IMR-90 (cell line): ENCODE measurements around the gene PSMC6. TPM values are rescaled to one million over a fixed set of nuclear protein-coding genes. Genes with fewer than 3 reads are reported as not detected.

ENCODE experiments used
- ATAC-seq: fragments of 200-7000 bp; cut with Tn5 transposase; 2 replicates; pipeline ENCODE4 v1.9.1; 2020; ENCODE audit warnings: low read depth, mild to moderate bottlenecking, moderate library complexity
- BruUV-seq: library from RNA; stranded (reverse); fragments of 400-500 nt; replicated peaks from 2 replicates; lab custom pipeline; 2021; lab: Mats Ljungman, UMichigan
- CTCF ChIA-PET: fragments of 300-600 bp; formaldehyde crosslinking; extraction: SDS; loops from one replicate; lab custom pipeline; 2021; ENCODE audit warnings: antibody characterized with exemption; lab: Yijun Ruan, JAX
- POLR2A ChIA-PET: fragments of 300-600 bp; sonication (Branson Sonifier 250); formaldehyde crosslinking; loops from one replicate; lab custom pipeline; 2022; ENCODE audit warnings: antibody characterized with exemption; ENCODE audit not compliant: unreplicated experiment; lab: Charles Lee
- DNase-seq: peaks from one replicate; pipeline ENCODE4 v3.0.0; 2013
- H2AFZ ChIP-seq: replicated peaks from 2 replicates; pipeline ENCODE3; 2013; ENCODE audit warnings: low read length, mild to moderate bottlenecking; ENCODE audit not compliant: poor library complexity
- H2AK5ac ChIP-seq: 2 replicates; pipeline ENCODE4 v1.6.1; 2013; ENCODE audit warnings: low read depth, low read length, inconsistent platforms
- H2AK9ac ChIP-seq: replicated peaks from 2 replicates; pipeline ENCODE3; 2013; ENCODE audit warnings: mild to moderate bottlenecking, low read depth, low read length, moderate library complexity; ENCODE audit not compliant: poor library complexity
- H2BK120ac ChIP-seq: 2 replicates; pipeline ENCODE4 v1.6.1; 2013; ENCODE audit warnings: low read depth, low read length, inconsistent platforms
- H2BK15ac ChIP-seq: 3 replicates; pipeline ENCODE4 v1.6.1; 2013; ENCODE audit warnings: low read depth, low read length, inconsistent platforms
- H2BK20ac ChIP-seq: 2 replicates; pipeline ENCODE4 v1.6.1; 2013; ENCODE audit warnings: low read depth, mild to moderate bottlenecking, inconsistent platforms, low read length, moderate library complexity
- H2BK5ac ChIP-seq: 2 replicates; pipeline ENCODE4 v1.6.1; 2013; ENCODE audit warnings: mild to moderate bottlenecking, low read depth, low read length, inconsistent platforms; ENCODE audit not compliant: poor library complexity, severe bottlenecking
- H3K14ac ChIP-seq: replicated peaks from 2 replicates; pipeline ENCODE4 v1.6.1; 2013; ENCODE audit warnings: low read depth, low read length, inconsistent platforms
- H3K18ac ChIP-seq: 2 replicates; pipeline ENCODE4 v1.6.1; 2013; ENCODE audit warnings: low read depth, low read length, control low read depth
- H3K23ac ChIP-seq: 2 replicates; pipeline ENCODE4 v1.6.1; 2013; ENCODE audit warnings: low read depth, low read length, inconsistent platforms
- H3K27ac ChIP-seq: 2 replicates; pipeline ENCODE4 v1.5.1; 2013; ENCODE audit warnings: mild to moderate bottlenecking, control low read depth, low read length; ENCODE audit not compliant: insufficient read depth
- H3K27me3 ChIP-seq: 2 replicates; pipeline ENCODE4 v1.6.1; 2013; ENCODE audit warnings: low read length; ENCODE audit not compliant: control insufficient read depth, insufficient read depth
- H3K36me3 ChIP-seq: 2 replicates; pipeline ENCODE4 v1.6.1; 2013; ENCODE audit warnings: low read length, mixed read lengths; ENCODE audit not compliant: control insufficient read depth, insufficient read depth
- H3K4ac ChIP-seq: 2 replicates; pipeline ENCODE4 v1.6.1; 2013; ENCODE audit warnings: low read depth, low read length, inconsistent platforms
- H3K4me1 ChIP-seq: 2 replicates; pipeline ENCODE4 v1.6.1; 2013; ENCODE audit warnings: low read length, mixed read lengths; ENCODE audit not compliant: control insufficient read depth, insufficient read depth
- H3K4me2 ChIP-seq: 2 replicates; pipeline ENCODE4 v1.6.1; 2013; ENCODE audit warnings: low read depth, mild to moderate bottlenecking, control low read depth, low read length, moderate library complexity
- H3K4me3 ChIP-seq: 2 replicates; pipeline ENCODE4 v1.5.1; 2013; ENCODE audit warnings: low read depth, mild to moderate bottlenecking, control low read depth, low read length, moderate library complexity; ENCODE audit not compliant: insufficient read depth
- H3K56ac ChIP-seq: 2 replicates; pipeline ENCODE4 v1.6.1; 2013; ENCODE audit warnings: low read length, inconsistent platforms; ENCODE audit not compliant: insufficient read depth; ENCODE audit errors: extremely low read depth
- H3K79me1 ChIP-seq, 2 experiments: 2 replicates each; pipeline ENCODE4 v1.6.1; 2013; ENCODE audit warnings: low read length in 2 of 2, inconsistent platforms in 1 of 2, low read depth in 1 of 2
- H3K9ac ChIP-seq: 2 replicates; pipeline ENCODE4 v1.6.1; 2013; ENCODE audit warnings: low read depth, low read length, control low read depth
- H3K9me1 ChIP-seq: 2 replicates; pipeline ENCODE4 v1.6.1; 2013; ENCODE audit warnings: low read length, inconsistent platforms; ENCODE audit not compliant: insufficient read depth
- H3K9me3 ChIP-seq: 2 replicates; pipeline ENCODE4 v1.6.1; 2013; ENCODE audit warnings: low read length; ENCODE audit not compliant: control insufficient read depth, insufficient read depth
- H4K20me1 ChIP-seq: 2 replicates; pipeline ENCODE4 v1.6.1; 2013; ENCODE audit warnings: low read length, inconsistent platforms; ENCODE audit not compliant: insufficient read depth
- H4K5ac ChIP-seq: 2 replicates; pipeline ENCODE4 v1.6.1; 2013; ENCODE audit warnings: mild to moderate bottlenecking, low read depth, low read length, control low read depth
- H4K8ac ChIP-seq, 2 experiments: 2 replicates each; pipeline ENCODE4 v1.6.1; 2013; ENCODE audit warnings: low read depth in 2 of 2, low read length in 2 of 2, control low read depth in 1 of 2, inconsistent platforms in 1 of 2
- H4K91ac ChIP-seq: 2 replicates; pipeline ENCODE4 v1.6.1; 2013; ENCODE audit warnings: low read depth, low read length, inconsistent platforms; ENCODE audit not compliant: insufficient read depth
- BHLHE40 ChIP-seq: fragments of 150-350 bp; IDR thresholded peaks from 2 replicates; pipeline ENCODE4 v1.6.1; 2016; ENCODE audit warnings: mild to moderate bottlenecking, low read depth, low read length
- CHD1 ChIP-seq: IDR thresholded peaks from 2 replicates; pipeline ENCODE4 v1.6.1; 2012; ENCODE audit warnings: low read depth, low read length, improper control_type of control experiment
- MAZ ChIP-seq: IDR thresholded peaks from 2 replicates; pipeline ENCODE4 v1.6.1; 2012; ENCODE audit warnings: low read depth, mild to moderate bottlenecking, low read length, improper control_type of control experiment, moderate library complexity, borderline replicate concordance
- NFE2L2 ChIP-seq: fragments of 150-350 bp; IDR thresholded peaks from 2 replicates; pipeline ENCODE4 v1.6.1; 2016; ENCODE audit warnings: low read depth, mild to moderate bottlenecking, low read length
- POLR2A ChIP-seq: IDR thresholded peaks from 2 replicates; pipeline ENCODE4 v1.6.1; 2012; ENCODE audit warnings: mild to moderate bottlenecking, low read depth, low read length
- RAD21 ChIP-seq: IDR thresholded peaks from 2 replicates; pipeline ENCODE4 v1.6.1; 2012; ENCODE audit warnings: low read length, improper control_type of control experiment
- RFX5 ChIP-seq: IDR thresholded peaks from 2 replicates; pipeline ENCODE4 v1.8.0; 2012; ENCODE audit warnings: low read depth, mild to moderate bottlenecking, low read length, moderate library complexity
- SMC3 ChIP-seq: fragments of 150-350 bp; IDR thresholded peaks from 2 replicates; pipeline ENCODE4 v1.6.1; 2016; ENCODE audit warnings: low read depth, mild to moderate bottlenecking, antibody characterized with exemption, low read length, moderate library complexity
- USF2 ChIP-seq: fragments of 150-350 bp; IDR thresholded peaks from 2 replicates; pipeline ENCODE4 v1.6.1; 2017; ENCODE audit warnings: mild to moderate bottlenecking, antibody characterized with exemption, low read length, low read depth
- WGBS, 2 experiments: methylation state at CpG; one replicate each; pipeline versions ENCODE4 v1.1.5 to v1.1.7; 2013; ENCODE audit warnings: missing lambda C conversion rate in 2 of 2; ENCODE audit not compliant: insufficient read length in 1 of 2; ENCODE audit errors: extremely low coverage in 2 of 2; 5-methylcytosine and 5-hydroxymethylcytosine counted together
- dilution Hi-C: fragments of 300-500 bp; cut with HindIII; formaldehyde crosslinking; loops from one replicate; pipeline ENCODE4 v1.14.3; 2018; ENCODE audit warnings: low sequenced_read_pairs; ENCODE audit not compliant: unreplicated experiment
- in situ Hi-C: fragments of 300-500 bp; cut with MboI; formaldehyde crosslinking; loops from 3 replicates; pipeline ENCODE4 v1.14.3; 2019; ENCODE audit warnings: low sequenced_read_pairs, inconsistent platforms, mixed read lengths
- intact Hi-C: fragments of 100-400 bp; cut with micrococcal nuclease; formaldehyde crosslinking; loops from 2 replicates; pipeline ENCODE4 v1.10.0; 2022
- polyA plus RNA-seq, 3 experiments: library from polyadenylated mRNA; depleted of rRNA; stranded (reverse); fragments of >200 nt; gene quantifications; 2 replicates each; pipeline ENCODE4 v1.2.3, GENCODE V29; 2012; ENCODE audit warnings: low replicate concordance in 1 of 3
- total RNA-seq: library from RNA; depleted of rRNA; stranded (reverse); fragments of >200 nt; gene quantifications from 2 replicates; pipeline ENCODE4 v1.2.3, GENCODE V29; 2012

PSMC6 gene
- total and polyA plus RNA-seq, 2 of the 4 experiments (the other 2 are of a cell fraction): 62.9 to 85.4 TPM

DNA sequence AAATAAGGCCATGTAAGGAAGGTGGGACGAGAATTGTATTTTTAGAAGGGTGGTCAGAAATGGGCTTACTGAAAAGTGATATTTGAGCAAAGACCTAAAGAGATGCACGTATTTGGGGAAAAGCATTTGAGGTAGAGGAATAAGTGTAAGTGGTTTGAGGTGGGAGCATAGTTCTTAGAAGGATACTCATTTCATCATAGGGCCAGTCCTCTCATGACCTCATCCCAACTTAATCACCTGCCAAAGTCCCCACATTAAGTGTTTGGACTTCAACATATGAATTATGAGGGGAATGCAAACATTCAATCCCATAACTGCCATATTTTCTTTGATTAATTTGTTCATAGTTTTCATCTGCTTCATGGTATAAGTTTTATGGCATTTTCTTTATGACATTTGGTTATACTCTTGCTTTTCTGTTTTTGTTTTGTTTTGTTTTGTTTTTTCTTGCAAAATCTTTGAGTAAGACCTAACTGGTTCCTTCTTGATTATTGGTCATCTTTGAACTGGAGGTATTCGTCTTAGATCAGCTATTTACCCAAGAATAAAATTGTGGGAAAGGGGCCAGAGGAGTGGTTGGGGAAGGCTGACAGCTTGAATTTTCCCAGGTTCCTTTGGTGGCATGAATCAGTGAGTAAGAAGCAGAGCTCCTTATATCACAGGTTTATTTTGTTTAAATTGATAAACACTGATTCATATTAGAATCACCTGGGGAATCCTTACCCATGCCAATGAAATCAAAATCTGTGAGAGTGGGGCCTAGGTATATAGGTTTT, 60.2 kb downstream of the PSMC6 start:
- H3K4me2 ChIP-seq: no peak overlapping the region
- H2AFZ ChIP-seq: no peak overlapping the region
- H4K91ac ChIP-seq: no peak overlapping the region
- intact Hi-C loops (no loop called here), in situ Hi-C loops (no loop called here), dilution Hi-C loops (no loop called here)
- no peak overlapping the region for H3K4ac ChIP-seq
- H3K4me3 ChIP-seq: no peak overlapping the region
- no peak overlapping the region for H3K23ac ChIP-seq
- H3K9ac ChIP-seq: no peak overlapping the region
- no peak for TF ChIP-seq RFX5
- TF ChIP-seq POLR2A: no peak
- no peak for TF ChIP-seq MAZ
- no peak for TF ChIP-seq RAD21
- TF ChIP-seq BHLHE40: no peak
- TF ChIP-seq USF2: no peak
- no peak for TF ChIP-seq NFE2L2
- no peak for TF ChIP-seq CHD1
- no peak for TF ChIP-seq SMC3
- H3K79me1 ChIP-seq: peaks cover 0 to 7% of the 10 kb centered on the region in 2 experiments; a peak in 1 of 4 replicates
- H3K9me3 ChIP-seq: no peaks in the 10 kb centered on the region
- no peak overlapping the region for H4K5ac ChIP-seq
- no peaks in the 10 kb centered on the region for H3K4me1 ChIP-seq
- H2AK9ac ChIP-seq: no peak overlapping the region
- ATAC-seq (no peak), DNase-seq (peak; percentile 23)
- 100% methylated on average over 1 of the region's 3 CpGs for whole genome bisulfite sequencing, 2 experiments
- no peak overlapping the region for H2BK20ac ChIP-seq
- BruUV-seq: no TSS peak
- ChIA-PET CTCF (no interaction called here), POLR2A (no interaction called here)
- H2BK15ac ChIP-seq: no peak overlapping the region
- no peaks in the 10 kb centered on the region for H4K20me1 ChIP-seq
- H2BK5ac ChIP-seq: no peak overlapping the region
- no peak overlapping the region for H3K27ac ChIP-seq
- no peaks in the 10 kb centered on the region for H3K27me3 ChIP-seq
- no peak overlapping the region for H3K18ac ChIP-seq
- peaks cover 5% of the 10 kb centered on the region; the same call in 1 of the 2 replicates for H3K9me1 ChIP-seq
- H4K8ac ChIP-seq: no peak overlapping the region
- no peak overlapping the region for H3K14ac ChIP-seq
- H3K36me3 ChIP-seq: peaks cover 1% of the 10 kb centered on the region; the same call in 1 of the 2 replicates
- H2BK120ac ChIP-seq: no peak overlapping the region
- H3K56ac ChIP-seq: no peak overlapping the region
- H2AK5ac ChIP-seq: no peak overlapping the region
